K562 (cell line): ENCODE results near the gene BCAN. TPM values are rescaled to one million over a fixed set of nuclear protein-coding genes. Genes with fewer than 3 reads are reported as not detected.

ENCODE experiments used
- CBFA2T2 ChIP-seq: fragments of 450-650 bp; conservative IDR thresholded peaks from 2 replicates; pipeline ENCODE4 v1.6.1; 2017; ENCODE audit warnings: mild to moderate bottlenecking
- ETS1 ChIP-seq: conservative IDR thresholded peaks from 2 replicates; pipeline ENCODE4 v1.6.1; 2011; ENCODE audit warnings: low read depth, mild to moderate bottlenecking, low read length; ENCODE audit not compliant: control insufficient read depth
- ETV5 ChIP-seq: sonication (generic); formaldehyde crosslinking; IDR thresholded peaks from 2 replicates; pipeline ENCODE4 v1.4.0; 2020; ENCODE audit warnings: low read depth, mild to moderate bottlenecking, missing genetic modification reagents
- L3MBTL2 ChIP-seq: fragments of 450-650 bp; IDR thresholded peaks from 2 replicates; pipeline ENCODE4 v1.6.1; 2016; ENCODE audit warnings: mild to moderate bottlenecking, moderate library complexity
- MYC ChIP-seq, 2 experiments: fragments of 250-450 bp in 1 of 2; sonication (Bioruptor Pico) in 1 of 2; IDR thresholded peaks; 2 replicates each; pipeline versions ENCODE4 v1.5.1 to v1.6.1; 2012 to 2021; ENCODE audit warnings: low read depth in 2 of 2, borderline replicate concordance in 1 of 2, improper control_type of control experiment in 1 of 2, low read length in 1 of 2, mild to moderate bottlenecking in 1 of 2, moderate library complexity in 1 of 2
- TCF3 ChIP-seq: sonication (generic); formaldehyde crosslinking; IDR thresholded peaks from 2 replicates; pipeline ENCODE4 v1.4.0; 2020; ENCODE audit warnings: mild to moderate bottlenecking, missing genetic modification reagents
- TRIM28 ChIP-seq: fragments of 450-650 bp; IDR thresholded peaks from 2 replicates; pipeline ENCODE4 v1.6.1; 2017
- TSHZ1 ChIP-seq: fragments of 250-450 bp; sonication (Bioruptor Pico); IDR thresholded peaks from 2 replicates; pipeline ENCODE4 v1.4.0; 2020; ENCODE audit warnings: mild to moderate bottlenecking, moderate library complexity
- YY1 ChIP-seq, 3 experiments: IDR thresholded peaks; 2 replicates each; pipeline ENCODE4 v1.6.1; 2011; ENCODE audit warnings: low read length in 2 of 3, mild to moderate bottlenecking in 2 of 3, moderate library complexity in 2 of 3, borderline replicate concordance in 1 of 3, control low read depth in 1 of 3, low read depth in 1 of 3; ENCODE audit not compliant: insufficient read depth in 3 of 3, insufficient replicate concordance in 2 of 3, control insufficient read depth in 1 of 3, insufficient read length in 1 of 3; ENCODE audit errors: extremely low read depth in 1 of 3
- ZC3H4 ChIP-seq: sonication (generic); formaldehyde crosslinking; IDR thresholded peaks from 2 replicates; pipeline ENCODE4 v1.9.0; 2021; ENCODE audit warnings: missing genetic modification reagents, borderline replicate concordance
- ZNF224 ChIP-seq: sonication (generic); formaldehyde crosslinking; IDR thresholded peaks from 2 replicates; pipeline ENCODE4 v1.8.0; 2022; ENCODE audit warnings: mild to moderate bottlenecking, missing genetic modification reagents
- ZNF274 ChIP-seq: IDR thresholded peaks from 2 replicates; pipeline ENCODE4 v1.6.1; 2011; ENCODE audit warnings: low read depth, mild to moderate bottlenecking, low read length, moderate library complexity, borderline replicate concordance
- polyA plus RNA-seq, 8 experiments: library from polyadenylated mRNA; depleted of rRNA in 4 of 8; stranded (reverse) in 5 of 8; unstranded in 3 of 8; fragments of >200 nt; fragmentation: Nextera tagmentation in 2 of 8; fragmentation: Illumina TruSeq in 1 of 8; extraction: Ambion mirVana in 2 of 8; extraction: Trizol in 1 of 8; gene quantifications; 2 replicates each; pipeline versions ENCODE4 v1.2.1 to v1.2.3, GENCODE V29; 2011 to 2014; ENCODE audit warnings: inconsistent platforms in 1 of 8, missing spikeins in 1 of 8
- total RNA-seq, 7 experiments: library from RNA; depleted of rRNA in 6 of 7; stranded (reverse); fragments of >200 nt in 6 of 7; fragmentation: Illumina TruSeq in 2 of 7; extraction: Trizol in 2 of 7; gene quantifications; 2 replicates each; pipeline versions ENCODE4 v1.2.1 to v1.2.3, GENCODE V29; 2011 to 2021; ENCODE audit warnings: low replicate concordance in 1 of 7
- TF ChIP-seq, protein P1 (sequence below): fragments of 250-450 bp; sonication (Bioruptor Pico); IDR thresholded peaks from 2 replicates; pipeline ENCODE4 v1.5.0; 2021; ENCODE audit warnings: mild to moderate bottlenecking, moderate library complexity
- TF ChIP-seq, protein P2 (sequence below), 2 experiments: fragments of 450-650 bp; conservative IDR thresholded peaks; 2 replicates each; pipeline ENCODE4 v1.6.1; 2017; ENCODE audit warnings: mild to moderate bottlenecking in 2 of 2, moderate library complexity in 2 of 2
- TF ChIP-seq, protein P3 (sequence below): sonication (generic); formaldehyde crosslinking; IDR thresholded peaks from 2 replicates; pipeline ENCODE4 v1.8.0; 2022; ENCODE audit warnings: missing genetic modification reagents, mild to moderate bottlenecking, moderate library complexity, borderline replicate concordance

The BCAN gene
- total and polyA plus RNA-seq, 9 of the 15 experiments (the other 6 are each of a cell fraction or from before 2014, with no cell fraction given): 0.04 to 0.33 (median 0.14) TPM; not detected in 5

GRCh38 chr1:156616463-156616862, 25.5 kb upstream of the BCAN start (continued):
- TF ChIP-seq MYC (IDR thresholded peaks at IDR 0.05; ENCODE audit: low read depth, low read length) (peak; percentile 68), MYC (CRISPR knock-in tag; IDR thresholded peaks at IDR 0.05; ENCODE audit: borderline replicate concordance, low read depth) (no peak), TSHZ1 (peak; percentile 56; the same call in 1 of the 2 replicates), ETS1 (no peak), TRIM28 (peak; percentile 84; the same call in 1 of the 2 replicates), ZNF224 (CRISPR knock-in tag) (no peak), ZC3H4 (CRISPR knock-in tag) (no peak), ETV5 (CRISPR knock-in tag) (peak; percentile 69; the same call in 1 of the 2 replicates), YY1 (IDR thresholded peaks at IDR 0.05; ENCODE audit: borderline replicate concordance in 1 of 3, control insufficient read depth in 1 of 3, extremely low read depth in 1 of 3, insufficient read depth in 3 of 3, insufficient read length in 1 of 3, insufficient replicate concordance in 2 of 3, low read depth in 1 of 3, low read length in 2 of 3) (peak in 2 of 3 experiments; percentile 43 to 73), L3MBTL2 (peak; percentile 22; the same call in 1 of the 2 replicates), ZNF274 (no peak), TCF3 (CRISPR knock-in tag) (peak; percentile 76), CBFA2T2 (peak; percentile 86)
- TF ChIP-seq, protein P1, sequence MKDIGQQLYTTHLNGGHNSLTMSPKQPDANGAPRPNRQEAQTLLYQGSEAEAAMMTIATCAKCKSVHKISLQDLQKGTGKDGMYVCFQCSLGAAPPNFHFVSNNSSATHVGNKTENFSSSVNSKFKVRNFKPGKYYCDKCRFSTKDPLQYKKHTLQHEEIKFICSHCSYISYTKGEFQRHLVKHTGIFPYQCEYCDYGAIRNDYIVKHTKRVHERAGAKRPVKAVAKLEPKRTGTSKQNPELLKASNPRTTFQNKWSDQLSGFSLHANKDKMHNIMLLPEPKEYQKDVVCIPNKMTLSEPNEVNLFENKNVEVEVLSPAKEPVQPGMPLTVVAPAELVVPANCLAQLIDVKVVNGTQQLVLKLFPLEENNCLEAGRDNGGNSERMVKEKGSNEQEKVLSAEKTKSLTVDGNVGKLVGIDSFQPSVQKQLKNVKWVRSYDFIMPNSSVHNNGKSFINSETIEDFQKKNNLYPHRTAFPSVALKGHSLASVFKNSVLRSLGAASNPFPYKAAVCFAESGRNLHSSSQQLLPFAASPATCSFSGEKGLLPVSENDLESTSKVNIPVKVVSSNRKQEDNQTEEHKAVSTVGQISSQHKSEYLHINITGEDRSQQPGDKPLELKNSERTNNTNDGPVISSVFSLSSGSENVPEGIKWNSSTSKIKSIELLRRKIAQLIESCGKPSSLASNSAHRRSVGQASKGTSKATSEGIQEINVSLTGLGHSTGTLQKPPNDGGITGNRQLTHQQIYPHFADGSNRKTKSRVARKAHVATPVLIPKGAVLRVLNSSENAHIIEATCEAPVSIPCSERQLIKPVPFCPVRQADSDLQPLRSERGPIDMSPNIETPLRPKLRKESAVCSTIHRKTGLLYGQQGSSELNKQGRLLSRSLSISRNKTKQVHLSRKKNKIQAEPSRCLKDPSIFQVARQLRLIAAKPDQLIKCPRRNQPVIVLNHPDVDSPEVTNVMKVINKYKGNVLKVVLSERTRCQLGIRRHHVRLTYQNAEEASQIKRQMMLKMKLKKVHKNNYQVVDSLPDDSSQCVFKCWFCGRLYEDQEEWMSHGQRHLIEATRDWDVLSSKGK (CRISPR knock-in tag): no peak
- TF ChIP-seq, protein P2, sequence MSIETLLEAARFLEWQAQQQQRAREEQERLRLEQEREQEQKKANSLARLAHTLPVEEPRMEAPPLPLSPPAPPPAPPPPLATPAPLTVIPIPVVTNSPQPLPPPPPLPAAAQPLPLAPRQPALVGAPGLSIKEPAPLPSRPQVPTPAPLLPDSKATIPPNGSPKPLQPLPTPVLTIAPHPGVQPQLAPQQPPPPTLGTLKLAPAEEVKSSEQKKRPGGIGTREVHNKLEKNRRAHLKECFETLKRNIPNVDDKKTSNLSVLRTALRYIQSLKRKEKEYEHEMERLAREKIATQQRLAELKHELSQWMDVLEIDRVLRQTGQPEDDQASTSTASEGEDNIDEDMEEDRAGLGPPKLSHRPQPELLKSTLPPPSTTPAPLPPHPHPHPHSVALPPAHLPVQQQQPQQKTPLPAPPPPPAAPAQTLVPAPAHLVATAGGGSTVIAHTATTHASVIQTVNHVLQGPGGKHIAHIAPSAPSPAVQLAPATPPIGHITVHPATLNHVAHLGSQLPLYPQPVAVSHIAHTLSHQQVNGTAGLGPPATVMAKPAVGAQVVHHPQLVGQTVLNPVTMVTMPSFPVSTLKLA (conservative IDR thresholded peaks at IDR 0.05): peak in 1 of 2 experiments; percentile 28; a peak in 1 of 4 replicates
- TF ChIP-seq, protein P3, sequence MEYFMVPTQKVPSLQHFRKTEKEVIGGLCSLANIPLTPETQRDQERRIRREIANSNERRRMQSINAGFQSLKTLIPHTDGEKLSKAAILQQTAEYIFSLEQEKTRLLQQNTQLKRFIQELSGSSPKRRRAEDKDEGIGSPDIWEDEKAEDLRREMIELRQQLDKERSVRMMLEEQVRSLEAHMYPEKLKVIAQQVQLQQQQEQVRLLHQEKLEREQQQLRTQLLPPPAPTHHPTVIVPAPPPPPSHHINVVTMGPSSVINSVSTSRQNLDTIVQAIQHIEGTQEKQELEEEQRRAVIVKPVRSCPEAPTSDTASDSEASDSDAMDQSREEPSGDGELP (CRISPR knock-in tag): peak; percentile 52
